NCI-H2227 (cell line): ENCODE results near the gene USP43.
"Not testable (repeated sequence)": the region's sequence is repeated elsewhere in the genome, so short reads cannot be mapped to it uniquely, and the experiment has no call there.

Experiments
- DNase-seq: peaks from one replicate; lab custom pipeline; 2025; ENCODE audit not compliant: unreplicated experiment; lab: John Stamatoyannopoulos, UW

USP43 gene, protein sequence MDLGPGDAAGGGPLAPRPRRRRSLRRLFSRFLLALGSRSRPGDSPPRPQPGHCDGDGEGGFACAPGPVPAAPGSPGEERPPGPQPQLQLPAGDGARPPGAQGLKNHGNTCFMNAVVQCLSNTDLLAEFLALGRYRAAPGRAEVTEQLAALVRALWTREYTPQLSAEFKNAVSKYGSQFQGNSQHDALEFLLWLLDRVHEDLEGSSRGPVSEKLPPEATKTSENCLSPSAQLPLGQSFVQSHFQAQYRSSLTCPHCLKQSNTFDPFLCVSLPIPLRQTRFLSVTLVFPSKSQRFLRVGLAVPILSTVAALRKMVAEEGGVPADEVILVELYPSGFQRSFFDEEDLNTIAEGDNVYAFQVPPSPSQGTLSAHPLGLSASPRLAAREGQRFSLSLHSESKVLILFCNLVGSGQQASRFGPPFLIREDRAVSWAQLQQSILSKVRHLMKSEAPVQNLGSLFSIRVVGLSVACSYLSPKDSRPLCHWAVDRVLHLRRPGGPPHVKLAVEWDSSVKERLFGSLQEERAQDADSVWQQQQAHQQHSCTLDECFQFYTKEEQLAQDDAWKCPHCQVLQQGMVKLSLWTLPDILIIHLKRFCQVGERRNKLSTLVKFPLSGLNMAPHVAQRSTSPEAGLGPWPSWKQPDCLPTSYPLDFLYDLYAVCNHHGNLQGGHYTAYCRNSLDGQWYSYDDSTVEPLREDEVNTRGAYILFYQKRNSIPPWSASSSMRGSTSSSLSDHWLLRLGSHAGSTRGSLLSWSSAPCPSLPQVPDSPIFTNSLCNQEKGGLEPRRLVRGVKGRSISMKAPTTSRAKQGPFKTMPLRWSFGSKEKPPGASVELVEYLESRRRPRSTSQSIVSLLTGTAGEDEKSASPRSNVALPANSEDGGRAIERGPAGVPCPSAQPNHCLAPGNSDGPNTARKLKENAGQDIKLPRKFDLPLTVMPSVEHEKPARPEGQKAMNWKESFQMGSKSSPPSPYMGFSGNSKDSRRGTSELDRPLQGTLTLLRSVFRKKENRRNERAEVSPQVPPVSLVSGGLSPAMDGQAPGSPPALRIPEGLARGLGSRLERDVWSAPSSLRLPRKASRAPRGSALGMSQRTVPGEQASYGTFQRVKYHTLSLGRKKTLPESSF

DNA sequence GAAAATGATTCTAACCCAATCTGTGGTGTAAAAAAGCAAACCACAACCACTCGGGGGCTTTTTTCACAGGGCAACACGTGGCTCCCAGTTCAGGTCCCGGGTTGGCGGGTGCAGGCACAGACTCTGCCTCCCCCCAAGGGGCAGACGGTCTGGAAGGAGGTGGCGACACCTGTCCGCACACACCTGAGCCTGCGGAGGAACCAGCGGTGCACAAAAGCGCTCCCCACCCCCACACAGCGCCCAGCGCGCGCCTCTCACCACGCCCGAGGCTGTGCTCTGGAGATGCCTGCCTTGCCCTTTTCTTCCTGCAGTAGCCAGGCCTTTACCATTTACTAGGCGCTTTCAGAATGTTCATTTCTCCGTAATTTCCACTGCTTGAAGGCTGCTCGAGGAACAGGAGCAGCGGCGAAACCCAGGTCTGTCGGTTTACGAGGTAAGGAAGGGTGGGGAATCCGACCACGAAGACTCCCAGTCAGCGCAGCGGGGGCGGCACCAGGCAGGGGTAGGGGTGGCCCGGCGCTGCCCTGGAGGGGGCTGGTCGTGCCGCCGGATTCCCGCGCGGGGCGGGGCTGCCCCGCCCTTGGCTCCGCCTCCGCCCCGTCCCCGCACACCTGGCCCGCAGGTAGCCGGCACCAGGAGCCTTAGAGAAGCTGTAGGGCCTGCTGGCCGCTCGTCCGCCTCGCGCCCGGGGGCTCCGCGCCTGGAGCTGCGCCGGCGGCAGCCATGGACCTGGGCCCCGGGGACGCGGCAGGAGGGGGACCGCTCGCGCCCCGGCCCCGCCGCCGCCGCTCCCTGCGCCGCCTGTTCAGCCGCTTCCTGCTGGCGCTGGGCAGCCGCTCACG lies at the start of gene USP43:
TSS of gene USP43 (plus strand) at position 608 of the 842 bp plus-strand sequence. CDS start at position 724, 116 bp downstream.
- DNase-seq: no peak

DNA sequence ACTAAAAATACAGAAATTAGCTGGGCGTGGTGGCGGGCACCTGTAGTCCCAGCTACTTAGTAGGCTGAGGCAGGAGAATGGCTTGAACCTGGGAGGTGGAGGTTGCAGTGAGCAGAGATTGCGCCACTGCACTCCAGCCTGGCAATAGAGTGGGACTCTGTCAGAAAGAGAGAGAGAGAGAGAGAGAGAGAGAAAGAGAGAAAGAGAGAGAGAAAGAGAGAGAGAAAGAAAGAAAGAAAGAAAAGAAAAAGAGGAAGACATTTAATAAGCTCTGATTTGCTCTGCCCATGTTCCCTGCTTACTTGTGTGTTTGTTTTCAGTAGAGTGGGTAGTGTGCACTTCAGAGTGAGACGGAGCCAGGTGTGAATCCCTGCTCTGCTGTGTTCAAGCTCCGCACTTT lies 47.7 kb upstream of the USP43 start:
- DNase-seq: not testable (repeated sequence)

DNA sequence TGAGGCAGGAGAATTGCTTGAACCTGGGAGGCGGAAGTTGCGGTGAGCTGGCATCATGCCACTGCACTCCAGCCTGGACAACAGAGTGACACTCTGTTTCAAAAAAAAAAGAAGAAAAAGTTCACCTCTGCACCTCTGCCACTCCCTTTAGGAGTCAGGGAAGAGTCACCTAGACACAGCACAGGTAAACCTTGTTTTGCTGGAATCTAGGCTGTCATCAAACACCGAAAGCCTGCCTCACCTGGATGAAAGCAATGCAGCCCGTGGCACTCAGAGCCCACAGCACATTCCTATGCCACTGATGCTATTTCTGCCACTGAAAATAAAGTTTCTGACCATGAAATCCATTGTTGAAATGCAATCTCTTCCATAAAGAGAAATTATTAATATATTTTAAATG lies 46.7 kb upstream of the USP43 start:
- DNase-seq: no peak

DNA sequence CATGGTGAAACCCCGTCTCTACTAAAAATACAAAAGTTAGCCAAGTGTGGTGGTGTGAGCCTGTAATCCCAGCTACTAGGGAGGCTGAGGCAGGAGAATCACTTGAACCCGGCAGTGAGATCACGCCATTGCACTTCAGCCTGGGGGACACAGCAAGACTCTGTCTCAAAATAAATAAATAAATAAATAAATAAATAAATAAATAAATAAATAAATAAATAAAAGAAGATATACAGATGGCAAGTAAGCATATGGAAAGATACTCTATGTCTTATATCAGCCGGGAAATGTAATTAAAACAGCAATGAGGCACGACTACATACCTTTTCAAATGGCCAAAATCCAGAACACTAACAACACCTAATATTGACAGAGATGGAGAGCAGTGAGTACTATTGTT lies 40.7 kb upstream of the USP43 start:
- DNase-seq: not testable (repeated sequence)

DNA sequence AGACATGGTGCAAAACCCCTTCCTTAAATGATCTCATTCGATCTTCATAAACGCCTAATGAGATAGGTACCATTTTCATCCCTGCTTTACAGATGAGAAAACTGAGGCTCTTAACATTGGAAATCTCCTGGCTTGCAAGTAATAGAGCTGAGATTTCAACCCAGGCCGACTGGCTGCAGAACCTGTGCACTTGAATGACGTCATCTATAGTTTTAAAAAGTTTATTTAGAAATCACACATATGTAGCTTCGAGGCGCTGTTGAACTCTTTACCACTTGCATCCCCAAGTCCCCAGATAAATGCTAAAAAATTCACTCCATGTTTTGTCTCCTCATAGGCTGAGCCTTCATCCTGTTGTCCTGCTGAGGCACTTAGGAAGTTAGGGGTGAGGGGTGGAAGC lies 38.9 kb upstream of the USP43 start:
- no peak for DNase-seq

DNA sequence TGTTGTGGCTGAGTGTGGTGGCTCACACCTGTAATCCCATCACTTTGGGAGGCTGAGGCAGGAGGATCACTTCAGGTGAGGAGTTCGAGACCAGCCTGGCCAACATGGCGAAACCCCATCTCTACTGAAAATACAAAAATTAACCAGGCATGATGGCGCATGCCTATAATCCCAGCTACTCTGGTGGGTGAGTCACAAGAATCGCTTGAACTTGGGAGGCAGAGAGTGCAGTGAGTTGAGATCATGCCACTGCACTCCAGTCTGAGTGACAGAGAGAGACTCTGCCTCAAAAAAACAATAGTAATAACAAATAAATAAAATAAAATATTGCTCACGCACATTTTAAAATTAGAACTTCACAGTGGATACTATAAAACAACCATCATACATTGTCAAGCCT lies 38.3 kb upstream of the USP43 start:
- DNase-seq: not testable (repeated sequence)

DNA sequence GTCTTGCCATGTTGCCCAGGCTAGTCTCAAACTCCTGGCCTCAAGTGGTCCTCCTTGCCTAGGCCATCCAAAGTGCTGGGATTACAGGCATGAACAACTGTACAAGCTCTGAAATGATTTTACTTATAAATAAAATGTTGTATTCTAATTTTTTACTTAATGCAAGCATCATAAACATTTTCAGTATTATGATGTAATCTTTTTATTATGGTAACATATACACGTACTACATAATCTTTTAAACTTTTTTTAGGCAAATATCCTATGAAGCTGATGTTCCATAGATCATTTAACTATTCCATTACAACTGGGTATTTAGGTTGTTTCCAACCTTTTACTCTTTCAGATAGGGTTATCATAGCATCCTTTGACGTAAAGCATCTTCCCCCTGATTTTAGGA lies 33.8 kb upstream of the USP43 start:
- no peak for DNase-seq

DNA sequence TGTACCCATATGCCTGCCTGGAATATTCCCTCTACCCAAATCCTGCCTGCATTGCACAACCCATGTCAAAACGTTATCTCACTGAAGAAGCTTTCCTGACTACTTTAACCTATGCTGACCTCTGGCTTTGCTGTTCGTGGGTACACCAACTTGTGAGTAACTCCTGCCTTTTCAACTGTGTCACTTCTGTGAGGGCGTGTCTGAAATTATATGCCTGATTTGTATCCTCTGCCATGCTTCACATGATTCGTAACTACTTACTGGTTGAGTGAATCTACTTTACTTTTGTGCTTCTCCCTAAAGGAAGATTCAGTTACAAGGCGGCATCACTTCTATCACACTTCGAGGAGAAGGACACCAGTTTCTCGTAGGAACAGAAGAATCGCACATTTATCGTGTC lies 33.3 kb upstream of the USP43 start:
- DNase-seq: no peak

DNA sequence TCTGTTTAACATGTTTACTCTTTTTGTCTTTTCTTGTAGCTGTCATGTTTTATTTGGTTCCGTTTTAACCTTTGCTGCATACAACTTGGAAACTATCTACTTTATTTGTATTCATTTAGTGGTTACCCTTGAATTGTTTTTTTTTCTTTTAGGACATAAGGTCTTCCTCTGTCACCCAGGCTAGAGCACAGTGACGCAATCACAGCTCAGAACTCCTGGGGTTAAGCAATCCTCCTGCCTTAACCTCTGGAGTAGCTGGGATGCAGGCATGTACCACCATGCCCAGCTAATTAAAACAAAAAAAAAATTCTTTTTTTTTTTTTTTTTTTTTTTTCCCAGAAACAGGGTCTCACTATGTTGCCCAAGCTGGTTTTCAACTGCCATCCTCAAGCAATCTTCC lies 29.8 kb upstream of the USP43 start:
- no peak for DNase-seq

DNA sequence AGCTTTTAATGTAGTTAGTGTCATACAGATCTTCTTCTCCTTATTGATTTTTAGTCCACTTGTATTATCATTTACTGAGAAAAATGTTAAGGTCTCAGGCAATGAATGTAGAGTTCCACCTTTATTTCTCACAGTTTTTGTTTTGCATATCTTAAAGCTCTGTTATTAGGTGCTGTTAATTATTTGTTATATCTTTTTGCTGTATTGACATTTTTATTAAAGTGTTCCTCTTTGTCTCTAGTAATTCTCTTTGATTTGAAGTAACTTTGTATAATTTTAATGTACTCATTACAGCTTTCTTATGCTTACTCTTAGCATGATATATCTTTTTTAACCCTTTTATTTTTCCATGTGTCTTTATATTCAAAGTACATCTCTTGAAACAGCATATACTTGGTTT lies 22.4 kb upstream of the USP43 start:
- no peak for DNase-seq

DNA sequence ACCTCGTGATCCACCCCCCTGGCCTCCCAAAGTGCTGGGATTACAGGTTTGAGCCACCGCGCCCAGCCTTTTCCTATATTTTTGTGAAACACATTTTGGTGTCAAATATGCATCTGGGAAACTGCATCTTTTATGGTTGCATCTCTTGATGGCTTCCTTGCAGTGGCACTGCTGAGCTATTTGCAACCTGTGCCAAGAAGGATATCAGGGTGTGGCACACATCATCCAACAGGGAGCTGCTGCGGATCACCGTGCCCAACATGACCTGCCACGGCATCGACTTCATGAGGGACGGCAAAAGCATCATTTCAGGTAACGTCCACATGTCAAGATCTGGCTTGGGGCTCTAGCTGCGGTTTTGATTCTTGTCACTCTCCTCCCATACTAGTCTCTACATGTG lies 16.8 kb upstream of the USP43 start:
- no peak for DNase-seq

DNA sequence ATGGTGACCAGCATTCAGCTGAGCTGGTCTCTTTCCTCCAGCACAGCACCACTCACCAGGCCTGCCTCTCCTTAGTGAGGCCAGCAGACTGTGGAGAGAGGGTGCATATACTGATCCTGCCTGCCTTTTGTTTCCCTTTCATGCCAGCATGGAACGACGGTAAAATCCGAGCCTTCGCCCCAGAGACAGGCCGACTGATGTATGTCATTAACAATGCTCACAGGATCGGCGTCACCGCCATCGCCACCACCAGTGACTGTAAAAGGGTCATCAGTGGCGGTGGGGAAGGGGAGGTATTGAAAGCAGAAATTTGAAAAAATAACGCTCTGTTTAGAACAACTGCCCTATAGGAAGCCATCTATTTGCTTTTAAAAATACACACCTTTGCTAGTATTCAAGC lies 12.6 kb upstream of the USP43 start:
- DNase-seq: no peak

DNA sequence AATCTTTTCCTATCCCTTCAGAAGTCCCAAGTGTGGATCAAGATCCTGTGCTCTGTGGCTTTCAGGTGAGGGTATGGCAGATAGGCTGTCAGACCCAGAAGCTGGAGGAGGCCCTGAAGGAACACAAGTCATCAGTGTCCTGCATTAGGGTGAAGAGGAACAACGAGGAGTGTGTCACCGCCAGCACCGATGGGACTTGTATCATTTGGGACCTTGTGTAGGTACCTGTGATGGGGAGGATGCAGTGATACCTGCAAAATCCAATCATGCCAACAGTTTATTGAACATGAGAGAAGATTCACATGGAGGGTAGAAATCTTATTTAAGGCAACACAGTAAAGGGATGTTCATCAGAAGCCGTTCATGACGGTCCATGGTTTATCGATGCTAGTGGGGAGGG lies 10.0 kb upstream of the USP43 start:
- no peak for DNase-seq

DNA sequence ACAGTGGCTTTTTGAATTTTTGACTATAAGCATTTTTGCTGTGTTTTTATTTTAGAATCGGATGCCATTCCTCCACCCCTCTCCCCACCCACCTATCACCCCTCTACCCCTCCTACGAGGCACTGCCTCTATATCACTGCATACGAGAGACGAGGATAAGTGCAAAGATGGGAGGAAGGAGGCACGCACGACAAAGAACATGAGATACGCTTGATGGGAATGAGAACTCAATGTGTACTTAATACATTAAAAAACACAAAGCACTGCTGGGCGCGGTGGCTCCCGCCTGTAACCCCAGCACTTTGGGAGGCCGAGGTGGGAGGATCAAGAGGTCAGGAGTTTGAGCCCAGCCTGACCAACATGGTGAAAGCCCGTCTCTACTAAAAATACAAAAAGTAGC lies 8.8 kb upstream of the USP43 start:
- DNase-seq: no peak

DNA sequence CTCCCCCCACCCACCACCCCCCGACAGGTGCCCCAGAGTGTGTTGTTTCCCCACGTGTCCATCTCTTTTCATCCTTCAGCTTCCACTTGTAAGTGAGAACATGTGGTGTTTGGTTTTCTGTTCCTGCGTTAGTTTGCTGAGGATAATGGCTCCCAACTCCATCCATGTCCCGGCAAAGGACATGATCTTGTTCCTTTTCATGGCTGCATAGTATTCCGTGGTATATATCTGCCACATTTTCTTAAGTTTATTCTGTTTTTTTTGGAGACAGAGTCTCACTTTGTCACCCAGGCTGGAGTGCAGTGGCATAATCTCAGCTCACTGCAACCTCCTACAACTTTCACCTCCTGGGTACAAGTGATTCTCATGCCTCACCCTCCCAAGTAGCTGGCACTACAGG lies 4.9 kb upstream of the USP43 start:
- not testable (repeated sequence) for DNase-seq

DNA sequence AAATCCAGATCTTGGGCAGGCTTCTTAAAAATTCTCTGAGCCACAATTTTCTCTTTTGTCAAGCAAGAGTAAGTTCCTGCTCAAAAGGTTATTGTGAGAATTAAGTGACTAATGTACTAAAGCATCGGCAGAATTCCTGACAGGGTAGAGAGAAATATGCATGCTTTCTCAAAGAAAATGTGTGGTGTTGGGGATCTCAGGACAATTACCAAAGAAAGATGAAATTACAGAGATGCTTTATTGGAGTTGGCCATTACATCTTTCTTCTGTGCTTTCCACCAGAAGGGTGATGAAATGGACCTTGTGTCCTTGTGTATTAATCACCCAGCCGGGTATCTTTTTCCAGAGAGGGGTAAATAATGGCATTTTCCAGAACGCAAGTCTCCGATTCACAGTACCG lies 1.7 kb upstream of the USP43 start:
- no peak for DNase-seq

DNA sequence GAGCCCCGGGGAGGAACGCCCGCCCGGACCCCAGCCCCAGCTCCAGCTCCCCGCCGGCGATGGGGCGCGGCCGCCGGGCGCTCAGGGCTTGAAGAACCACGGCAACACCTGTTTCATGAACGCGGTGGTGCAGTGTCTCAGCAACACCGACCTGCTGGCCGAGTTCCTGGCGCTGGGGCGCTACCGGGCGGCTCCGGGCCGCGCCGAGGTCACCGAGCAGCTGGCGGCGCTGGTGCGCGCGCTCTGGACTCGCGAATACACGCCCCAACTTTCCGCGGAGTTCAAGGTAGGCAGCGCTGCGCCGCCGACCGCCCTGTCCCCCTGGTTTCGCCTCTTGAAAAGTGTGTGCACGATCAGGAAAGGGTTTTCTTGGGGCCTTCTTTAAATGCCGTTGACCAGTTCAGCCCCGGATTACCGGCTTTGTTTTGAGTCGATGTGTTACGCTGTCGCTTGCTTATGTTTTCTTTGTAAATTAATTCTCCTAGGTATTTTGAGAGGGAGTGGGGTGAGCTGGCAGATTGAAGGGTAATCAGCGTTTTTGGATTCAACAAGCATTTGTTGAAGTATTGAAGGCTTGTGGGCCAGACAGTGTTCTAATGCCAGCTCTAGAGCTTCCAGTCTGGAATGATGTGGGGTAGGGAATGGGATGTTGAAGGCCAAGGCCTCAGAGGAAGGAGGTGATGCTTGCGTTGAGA lies 681 bp downstream of the USP43 start:
- DNase-seq: no peak

DNA sequence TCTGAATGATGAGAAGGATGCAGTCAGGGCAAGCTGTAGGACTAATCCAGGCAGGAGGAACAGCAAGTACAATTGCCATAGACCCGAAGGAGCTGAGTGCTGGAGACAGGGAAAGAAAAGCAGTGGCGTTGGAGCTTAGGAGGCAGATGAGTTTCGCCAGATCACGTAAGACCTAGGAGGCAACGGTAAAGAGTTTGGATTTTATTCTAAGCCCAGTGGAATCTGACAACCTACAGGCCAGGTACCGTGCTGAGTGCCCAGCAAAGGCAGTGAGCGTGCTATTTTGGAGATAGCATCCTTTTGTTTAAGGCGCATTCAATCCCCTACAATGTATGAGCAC lies 1.2 kb downstream of the USP43 start:
- no peak for DNase-seq

DNA sequence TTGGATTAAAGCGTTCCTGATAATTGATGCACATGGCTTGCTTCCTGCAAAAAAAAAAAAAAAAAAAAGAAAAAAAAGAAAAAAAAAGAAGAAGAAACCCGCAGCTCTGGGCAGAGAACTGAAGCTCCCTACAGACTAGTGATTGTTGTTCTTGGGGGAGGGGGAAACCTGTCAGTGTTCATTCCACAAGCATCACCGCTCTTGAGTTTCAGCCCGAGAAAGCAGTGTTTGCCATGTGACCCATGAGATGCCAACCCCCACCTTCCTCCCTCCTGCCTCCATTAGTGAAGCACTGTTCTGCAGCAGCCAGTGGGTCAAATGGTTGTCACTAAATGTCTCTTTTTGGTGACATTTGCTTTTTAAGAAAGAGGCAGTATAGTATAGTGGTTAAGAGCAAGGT lies 1.7 kb downstream of the USP43 start:
- no peak for DNase-seq

DNA sequence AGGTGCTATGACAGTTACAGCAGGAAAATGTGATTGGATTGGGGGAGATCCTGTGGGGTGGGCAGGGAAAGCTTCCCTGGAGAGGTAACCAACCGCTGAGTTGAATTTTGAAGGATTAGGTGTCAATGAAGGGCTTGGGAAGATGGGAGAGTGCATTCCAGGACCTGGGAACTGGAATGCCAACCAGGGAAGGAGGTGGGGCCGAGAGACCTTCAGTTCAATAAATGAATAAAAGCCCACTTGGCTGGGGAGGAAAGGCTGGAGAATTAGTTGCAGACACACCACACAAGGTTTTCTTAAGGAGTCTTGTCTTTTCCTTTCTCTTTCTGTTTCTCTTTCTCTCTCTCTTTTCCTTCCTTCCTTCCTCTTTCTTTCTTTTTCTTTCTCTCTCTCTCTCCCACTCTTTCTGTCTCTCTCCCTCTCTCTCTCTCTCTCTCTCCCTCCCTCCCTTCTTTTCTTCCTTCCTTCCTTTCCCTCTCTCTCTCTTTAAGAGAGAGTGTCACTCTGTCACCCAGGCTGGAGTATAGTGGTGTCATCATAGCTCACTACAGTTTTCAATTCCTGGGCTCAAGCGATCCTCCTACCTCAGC lies 3.3 kb downstream of the USP43 start:
- DNase-seq: no peak
